ENCODE results near the gene RANBP1.

The RANBP1 gene

GRCh38 chr22:20123366-20124082, 7.6 kb downstream of the RANBP1 start:
- in situ Hi-C loops (cut with MboI; ENCODE audit: low sequenced_read_pairs), result no loop called here

DNA sequence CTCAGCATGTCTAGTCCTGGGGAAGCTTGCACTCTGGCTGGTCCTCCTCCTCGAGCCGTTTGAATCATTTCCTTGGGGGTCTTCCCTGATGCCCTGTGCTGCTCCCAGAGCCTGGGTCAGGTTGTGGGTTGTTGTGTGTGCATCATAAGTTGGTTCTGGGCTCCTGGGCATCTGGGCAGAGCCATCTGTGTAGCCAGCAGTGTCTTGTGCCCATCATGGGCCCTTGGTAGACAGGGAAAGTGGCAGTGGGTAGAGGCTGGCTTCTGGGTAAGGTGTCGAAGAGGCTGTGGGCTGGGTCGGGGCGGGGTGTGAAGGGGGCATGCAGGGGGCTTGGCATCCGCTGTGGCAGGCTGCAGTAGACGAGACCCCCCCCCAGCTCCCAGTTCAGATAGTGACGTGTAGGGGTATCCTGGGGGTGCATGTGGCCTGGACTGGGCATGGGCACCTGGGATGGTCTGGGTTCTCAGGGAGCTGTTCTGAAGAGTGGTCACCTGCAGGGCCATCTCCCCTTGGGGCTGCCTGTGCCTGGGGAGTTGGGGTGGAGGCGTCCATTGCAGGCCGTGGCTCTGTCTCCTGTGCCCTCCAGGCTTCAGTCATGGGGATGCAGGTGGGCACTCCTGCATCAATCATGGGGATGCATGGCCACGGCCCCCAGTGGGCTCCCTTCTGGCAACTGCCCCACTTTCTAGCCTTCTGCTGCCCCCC, 8.3 kb downstream of the RANBP1 start:
- in situ Hi-C loops (cut with MboI; ENCODE audit: low sequenced_read_pairs), result no loop called here

- in situ Hi-C loops (cut with MboI; ENCODE audit: low sequenced_read_pairs), result no loop called here
These were observed 9.6 kb downstream of the RANBP1 start for GRCh38 chr22:20125201-20126174.

DNA sequence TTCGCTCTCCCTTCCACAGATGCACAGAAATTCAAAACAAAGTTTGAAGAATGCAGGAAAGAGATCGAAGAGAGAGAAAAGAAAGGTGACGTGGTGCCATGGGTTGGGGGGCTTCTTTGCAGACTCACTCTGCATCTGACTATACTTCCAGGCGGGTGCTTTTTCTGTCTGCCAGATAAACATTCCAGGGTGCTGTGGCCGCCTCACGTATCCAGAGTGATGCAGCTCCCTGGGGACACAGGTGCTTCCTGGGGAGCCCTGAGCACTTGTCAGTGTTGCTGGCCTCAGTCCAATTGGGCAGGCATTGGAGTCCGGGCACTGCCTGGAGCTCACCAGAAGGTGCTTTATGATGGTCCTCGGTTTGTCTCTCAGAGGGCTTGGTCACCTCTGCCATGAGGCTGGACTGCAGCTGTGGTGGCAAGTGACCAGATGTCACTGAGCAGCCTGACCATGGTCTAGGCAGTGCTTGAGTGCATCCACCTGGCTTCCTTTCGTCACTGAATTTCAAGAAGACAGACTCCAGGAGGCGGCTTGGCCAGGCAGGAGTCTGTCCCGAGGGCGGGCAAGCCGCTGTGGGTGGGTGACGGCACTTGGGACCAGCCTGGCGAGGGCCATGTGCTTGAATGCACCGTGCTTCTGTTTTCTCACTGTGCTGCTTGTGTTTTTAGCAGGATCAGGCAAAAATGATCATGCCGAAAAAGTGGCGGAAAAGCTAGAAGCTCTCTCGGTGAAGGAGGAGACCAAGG, 10.6 kb downstream of the RANBP1 start:
- in situ Hi-C loops (cut with MboI; ENCODE audit: low sequenced_read_pairs), result no loop called here

DNA sequence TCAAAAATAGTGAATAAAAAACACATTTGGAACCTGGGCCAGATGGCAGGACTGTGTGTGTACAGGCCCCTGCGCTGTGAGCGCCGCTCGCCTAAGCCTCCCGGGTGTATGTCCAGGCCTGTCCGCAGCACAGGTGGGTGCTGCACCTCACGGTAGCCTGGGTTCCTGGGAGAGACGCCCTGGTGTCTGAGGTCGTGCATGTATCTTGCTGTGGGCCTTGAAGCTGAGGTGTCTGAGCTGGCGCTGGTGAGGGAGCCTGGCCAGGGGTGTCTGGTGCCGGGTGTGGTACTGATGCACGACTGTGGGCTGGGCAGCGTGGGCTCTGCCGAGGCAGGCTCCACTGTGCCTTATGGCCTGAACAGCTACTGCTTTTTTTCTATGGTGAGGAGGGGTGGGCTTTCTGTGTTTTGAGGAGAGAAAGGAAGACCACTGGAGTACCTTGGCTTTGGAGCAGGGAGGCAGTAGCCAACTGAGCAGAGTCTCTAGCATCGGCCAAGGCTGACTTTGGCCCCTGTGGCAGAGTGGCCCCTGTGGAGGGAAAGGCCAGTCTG, 11.5 kb downstream of the RANBP1 start:
- in situ Hi-C loops (cut with MboI; ENCODE audit: low sequenced_read_pairs), result no loop called here

- in situ Hi-C loops (cut with MboI; ENCODE audit: low sequenced_read_pairs), result no loop called here
These were observed 12.1 kb downstream of the RANBP1 start for GRCh38 chr22:20127869-20128618.

DNA sequence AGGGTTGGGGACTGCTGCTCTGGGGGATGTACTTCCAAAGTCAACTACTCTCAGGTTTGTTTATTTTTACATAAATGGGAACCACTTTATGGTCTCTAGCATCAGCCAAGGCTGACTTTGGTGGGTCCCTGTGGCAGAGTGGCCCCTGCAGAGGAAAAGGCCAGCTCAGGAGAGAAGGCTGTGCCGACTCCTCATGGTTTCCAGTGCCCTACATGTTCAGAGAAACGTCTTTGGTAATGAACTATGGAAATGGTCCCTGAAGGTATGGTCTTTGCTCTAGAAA, 12.7 kb downstream of the RANBP1 start:
- in situ Hi-C loops (cut with MboI; ENCODE audit: low sequenced_read_pairs), result no loop called here

DNA sequence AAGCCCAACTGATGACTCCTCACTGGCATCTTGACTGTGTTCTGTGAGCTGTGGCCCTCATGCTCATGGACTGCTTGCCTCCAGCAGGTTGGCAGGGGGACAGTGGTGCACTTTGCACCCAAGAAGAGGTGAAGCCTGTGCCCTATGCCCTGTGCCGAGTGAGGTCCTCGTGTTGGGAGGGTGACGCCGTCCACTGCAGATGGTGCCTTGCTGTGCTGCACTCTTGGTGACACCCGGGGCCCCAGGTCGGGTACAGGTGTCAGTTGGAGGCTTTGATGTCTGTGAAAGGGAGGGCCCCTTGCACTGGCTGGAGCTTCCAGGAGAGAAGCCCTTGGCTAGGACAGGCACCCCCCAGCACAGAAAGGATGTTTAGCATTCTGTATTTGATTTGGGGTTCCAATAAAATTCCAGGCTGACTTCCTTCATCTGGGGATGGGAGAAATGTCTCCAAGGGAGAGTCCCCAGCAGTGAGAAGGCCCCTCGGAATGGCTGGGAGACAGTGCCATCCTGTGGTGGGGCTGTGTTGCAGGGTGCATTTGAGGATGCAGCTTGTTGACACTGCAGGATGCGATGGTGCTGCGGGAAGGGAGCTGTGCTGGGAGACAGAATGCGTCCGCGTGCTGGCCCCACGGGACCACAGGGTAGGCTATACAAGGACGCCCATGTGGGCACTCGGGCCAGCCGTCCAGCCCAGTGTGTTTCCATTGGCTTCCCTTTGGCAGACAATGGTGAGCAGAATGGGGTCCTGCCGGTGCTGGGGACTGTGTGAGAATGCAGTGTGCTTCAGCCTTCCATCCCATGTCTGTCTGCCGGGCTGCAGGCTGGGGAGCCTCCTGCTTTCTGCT, 13.2 kb downstream of the RANBP1 start:
- in situ Hi-C loops (cut with MboI; ENCODE audit: low sequenced_read_pairs), result no loop called here

DNA sequence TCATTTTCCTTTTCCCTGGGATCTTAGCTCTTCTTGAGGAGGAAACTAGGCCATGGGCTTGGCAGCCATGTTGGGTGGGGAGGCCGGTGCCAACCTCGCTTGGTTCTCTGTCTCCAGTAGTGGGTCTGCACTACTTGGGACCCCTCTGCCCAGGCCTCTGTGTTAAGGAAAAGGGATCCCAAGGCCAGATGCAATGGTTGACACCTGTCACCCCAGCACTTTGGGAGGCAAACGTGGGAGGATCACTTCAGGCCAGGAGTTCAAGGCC, 13.8 kb downstream of the RANBP1 start:
- in situ Hi-C loops (cut with MboI; ENCODE audit: low sequenced_read_pairs), result no loop called here

DNA sequence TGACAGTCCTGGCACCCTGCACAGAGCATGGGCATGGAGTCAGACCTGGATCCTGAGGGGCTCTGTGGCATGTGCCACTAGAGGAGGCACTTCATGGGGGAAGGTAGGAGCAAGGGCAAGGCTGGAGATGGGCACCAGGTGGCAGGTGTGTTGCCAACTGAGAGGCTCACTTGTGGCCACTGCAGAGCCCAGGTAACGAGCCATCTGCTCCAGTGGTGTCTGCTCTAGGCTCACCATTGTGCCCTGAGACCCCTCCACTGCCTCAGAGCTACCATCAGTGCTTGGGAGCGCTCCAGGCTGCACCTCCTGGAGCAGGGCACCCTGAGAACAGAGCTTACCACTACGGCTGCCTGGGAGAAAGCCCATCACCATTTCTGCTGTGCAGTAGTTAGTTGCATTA, 14.4 kb downstream of the RANBP1 start:
- in situ Hi-C loops (cut with MboI; ENCODE audit: low sequenced_read_pairs), result no loop called here

DNA sequence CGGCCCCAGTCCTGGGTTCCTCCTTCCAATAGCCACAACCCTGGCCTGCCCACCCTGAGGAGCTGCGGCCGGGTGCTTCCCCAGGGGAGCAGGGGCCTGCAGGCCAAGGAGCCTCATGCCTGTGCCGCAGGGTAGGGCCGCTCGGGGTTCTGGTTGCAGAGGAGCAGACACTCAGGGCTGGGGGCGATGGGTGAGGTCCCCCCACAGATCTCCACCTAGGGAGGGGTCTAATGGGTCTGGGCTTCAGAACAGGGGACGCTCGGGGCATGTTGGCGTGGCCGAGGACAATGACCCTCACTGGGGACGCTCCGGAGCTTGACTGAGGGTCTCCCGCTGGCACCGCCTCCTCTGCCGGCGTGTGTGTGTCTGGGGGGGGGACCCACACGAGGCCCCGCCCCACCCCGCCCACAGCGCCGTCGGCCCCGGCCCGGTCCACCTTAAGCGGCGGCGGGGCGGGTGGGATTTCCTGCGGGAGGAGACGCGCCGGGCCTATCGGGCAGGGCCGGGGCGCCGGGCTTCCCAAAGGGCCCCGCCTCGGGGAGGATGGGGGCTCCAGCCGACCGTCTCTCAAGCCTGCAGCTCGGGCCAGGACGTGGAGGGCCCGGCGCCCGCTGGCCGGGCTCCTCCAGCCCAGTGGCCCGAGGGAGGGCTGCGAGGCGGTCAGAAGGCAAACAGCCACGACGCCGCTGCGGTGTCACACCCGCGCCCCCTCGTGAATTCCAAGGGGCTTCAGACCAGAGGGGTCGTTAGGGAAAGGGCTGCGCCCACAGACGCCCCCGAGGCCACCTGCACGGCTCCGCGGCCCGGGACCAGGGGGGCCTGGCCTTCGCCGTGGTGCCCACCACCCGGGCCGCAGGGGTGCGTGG, 15.1 kb downstream of the RANBP1 start:
- in situ Hi-C loops (cut with MboI; ENCODE audit: low sequenced_read_pairs), result no loop called here

DNA sequence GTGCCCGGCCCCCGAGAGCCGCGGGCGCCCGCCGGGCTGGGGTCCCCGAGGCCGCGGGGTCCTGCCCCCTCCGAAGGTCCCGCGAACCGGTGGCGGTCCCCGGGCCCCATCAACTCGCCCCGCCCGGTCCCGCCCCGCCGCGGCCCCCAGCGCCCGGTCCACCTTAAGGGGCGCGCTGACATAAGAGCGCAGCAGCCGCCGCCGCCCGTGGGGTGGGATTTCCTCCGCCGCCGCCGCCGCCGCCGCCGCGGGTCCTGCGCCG, 15.6 kb downstream of the RANBP1 start, which contains the start of gene ZDHHC8:
Gene ZDHHC8, plus strand, starts transcription at position 208 of the 262 bp plus-strand sequence. CDS start 144 bp downstream, outside the sequence.
- in situ Hi-C loops (cut with MboI; ENCODE audit: low sequenced_read_pairs), result no loop called here

DNA sequence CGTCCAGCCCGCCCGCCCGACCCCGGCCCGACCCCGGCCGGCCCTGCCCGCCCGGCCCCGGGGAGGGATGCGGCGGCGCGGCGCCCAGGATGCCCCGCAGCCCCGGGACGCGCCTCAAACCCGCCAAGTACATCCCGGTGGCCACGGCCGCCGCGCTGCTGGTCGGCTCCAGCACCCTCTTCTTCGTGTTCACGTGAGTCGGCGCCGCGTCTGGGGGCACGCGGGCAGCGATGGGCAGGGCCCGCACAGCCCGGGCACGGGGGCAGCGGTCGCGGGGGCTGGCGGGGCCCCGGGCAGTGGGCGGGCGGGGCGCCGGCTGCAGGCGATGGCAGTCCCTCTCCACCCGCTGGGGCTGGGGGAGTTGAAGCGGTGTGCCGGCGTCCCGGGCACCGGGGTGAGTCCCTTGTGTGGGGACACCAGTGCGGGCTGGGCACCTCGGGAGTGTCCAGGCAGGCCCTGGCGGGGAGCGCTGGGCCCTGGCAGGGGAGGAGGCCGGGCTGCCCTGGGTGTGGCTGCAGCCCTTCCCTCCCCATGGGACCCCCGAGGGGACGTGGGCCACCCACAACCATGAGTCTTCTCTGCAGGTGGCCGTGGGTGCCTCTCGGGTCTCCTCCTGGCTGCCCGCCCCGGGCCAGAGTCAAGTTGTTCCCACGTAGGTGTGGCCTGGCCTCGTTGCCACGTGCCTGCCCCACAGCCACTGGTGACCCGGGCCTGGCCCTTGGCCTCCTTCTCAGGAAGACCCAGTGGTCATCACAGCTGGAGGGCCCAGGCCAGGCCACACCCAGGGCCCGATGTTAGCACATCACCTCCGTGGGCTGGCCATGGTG, 16.2 kb downstream of the RANBP1 start:
- in situ Hi-C loops (cut with MboI; ENCODE audit: low sequenced_read_pairs), result no loop called here

DNA sequence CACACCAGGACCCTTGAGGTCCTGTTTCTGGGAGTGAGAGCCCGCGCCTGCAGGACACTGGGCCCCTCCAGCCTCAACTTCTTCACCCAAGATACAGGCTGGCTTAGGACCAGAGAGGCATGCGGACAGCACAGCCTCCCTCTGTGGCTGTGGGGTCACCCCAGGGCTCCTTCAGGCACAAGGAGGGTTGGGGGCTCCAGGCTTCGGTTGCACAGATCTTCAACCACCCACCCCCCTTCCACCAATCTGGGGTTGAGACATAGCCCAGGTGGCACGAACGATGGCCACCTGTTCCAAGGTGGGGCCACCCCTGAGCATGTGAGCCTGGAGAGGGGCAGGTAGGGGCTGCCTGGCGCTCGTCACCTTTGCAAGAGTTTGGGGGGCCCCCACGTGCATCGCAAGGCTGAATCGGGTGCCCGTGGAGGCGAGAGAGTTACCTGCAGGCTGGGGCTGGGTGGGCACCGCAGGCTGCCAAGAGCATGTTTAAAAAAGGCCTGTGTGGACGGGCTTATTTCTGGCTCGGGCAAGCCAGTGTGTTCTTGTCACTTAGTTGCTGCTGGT, 16.9 kb downstream of the RANBP1 start:
- in situ Hi-C loops (cut with MboI; ENCODE audit: low sequenced_read_pairs), result no loop called here

DNA sequence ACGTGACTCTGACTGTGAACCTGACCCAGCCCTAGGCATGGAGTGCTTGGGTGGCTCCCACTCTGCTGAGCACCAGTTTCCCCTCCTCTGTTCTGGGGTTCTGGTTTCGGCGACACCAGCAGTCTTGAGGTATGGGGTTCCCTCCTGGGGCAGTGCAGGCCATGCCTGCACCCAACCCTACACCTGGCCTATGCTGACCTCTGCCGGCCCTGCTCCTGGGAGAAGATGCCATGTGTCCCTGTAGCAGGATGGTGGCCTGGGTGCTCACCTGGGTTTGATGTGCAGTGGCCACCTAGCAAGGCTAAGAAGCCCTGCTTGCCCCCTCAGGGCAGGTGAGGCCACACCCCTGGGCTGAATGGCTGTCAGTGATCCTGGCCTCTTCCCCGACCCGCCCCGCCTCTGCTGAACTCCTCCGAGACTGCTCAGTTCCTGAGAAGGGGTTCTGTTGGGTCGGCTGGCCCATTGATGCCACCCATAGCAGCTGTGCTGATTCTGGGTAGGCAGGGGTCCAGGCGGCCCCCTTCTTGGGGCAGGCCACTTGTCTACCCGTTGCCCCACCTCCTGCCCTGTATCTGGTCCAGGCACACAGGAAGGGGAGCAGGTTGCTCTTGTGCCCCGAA, 18.1 kb downstream of the RANBP1 start:
- in situ Hi-C loops (cut with MboI; ENCODE audit: low sequenced_read_pairs), result no loop called here

GRCh38 chr22:20135265-20135664, 19.4 kb downstream of the RANBP1 start:
- in situ Hi-C loops (cut with MboI; ENCODE audit: low sequenced_read_pairs), result no loop called here

Measured in hTERT RPE-1 (cell line).